HepG2 (cell line): ENCODE data around the gene IGFBP5. TPM values are rescaled to one million over a fixed set of nuclear protein-coding genes. Genes with fewer than 3 reads are reported as not detected.

ENCODE experiments used
- ATAC-seq: fragments of 200-7000 bp; cut with Tn5 transposase; 3 replicates; pipeline ENCODE4 v1.9.1; 2020; ENCODE audit warnings: mild to moderate bottlenecking, moderate library complexity
- BruUV-seq: library from RNA; stranded (reverse); fragments of 400-500 nt; replicated peaks from 2 replicates; lab custom pipeline; 2021; lab: Mats Ljungman, UMichigan
- CTCF ChIA-PET: fragments of 300-600 bp; formaldehyde crosslinking; extraction: SDS; loops from one replicate; lab custom pipeline; 2021; ENCODE audit warnings: low total read pairs, inconsistent platforms, low intra/inter-chr PET ratio; lab: Yijun Ruan, JAX
- POLR2A ChIA-PET: fragments of 350-600 bp; sonication (Branson Sonifier 250); formaldehyde crosslinking; loops from one replicate; lab custom pipeline; 2020; ENCODE audit warnings: antibody characterized with exemption, inconsistent platforms; lab: Yijun Ruan, JAX
- DNase-seq: peaks from one replicate; pipeline ENCODE4 v3.0.0-alpha.2; 2015; ENCODE audit warnings: low spot score
- FAIRE-seq: peaks from 3 replicates; lab custom pipeline; 2011; peaks lifted over from hg19 to GRCh38; lab: Jason Lieb, UNC
- H2AFZ ChIP-seq: one replicate; pipeline ENCODE4 v1.6.1; 2011; ENCODE audit warnings: low read length, inconsistent platforms
- H3K27ac ChIP-seq: fragments of 300-600 bp; 3 replicates; pipeline ENCODE4 v1.8.0; 2011; ENCODE audit warnings: mixed run types, mild to moderate bottlenecking, mixed read lengths, low read length, inconsistent platforms; ENCODE audit not compliant: insufficient read depth; ENCODE audit errors: extremely low read length
- H3K27me3 ChIP-seq, 2 experiments: fragments of 200-600 bp in 1 of 2; 2 replicates in 1 of 2; 3 replicates in 1 of 2; pipeline versions ENCODE4 v1.6.0 to v1.8.0; 2011; ENCODE audit warnings: low read length in 2 of 2, mild to moderate bottlenecking in 2 of 2, moderate library complexity in 2 of 2, inconsistent platforms in 1 of 2; ENCODE audit not compliant: insufficient read depth in 2 of 2, control insufficient read depth in 1 of 2
- H3K36me3 ChIP-seq, 2 experiments: fragments of 200-600 bp in 1 of 2; replicated peaks in 1 of 2; 2 replicates in 1 of 2; 3 replicates in 1 of 2; pipeline versions ENCODE4 v1.5.1 to v1.8.0; 2011; ENCODE audit warnings: low read length in 2 of 2, inconsistent platforms in 1 of 2; ENCODE audit not compliant: insufficient read depth in 2 of 2, control insufficient read depth in 1 of 2
- H3K4me1 ChIP-seq: 2 replicates; pipeline ENCODE4 v1.5.1; 2012; ENCODE audit warnings: low read length, inconsistent platforms; ENCODE audit not compliant: insufficient read depth
- H3K4me2 ChIP-seq: 2 replicates; pipeline ENCODE4 v1.6.0; 2011; ENCODE audit warnings: low read depth, low read length, inconsistent platforms
- H3K4me3 ChIP-seq, 3 experiments: fragments of 200-600 bp in 1 of 3; sonication (generic), shearing (Covaris generic) in 1 of 3; replicated peaks in 1 of 3; 2 replicates each; pipeline ENCODE4 v1.5.1; 2011 to 2016; ENCODE audit warnings: low read length in 3 of 3, inconsistent platforms in 2 of 3, low read depth in 2 of 3, mild to moderate bottlenecking in 2 of 3, control low read depth in 1 of 3, mixed read lengths in 1 of 3; ENCODE audit not compliant: insufficient read depth in 1 of 3
- H3K79me2 ChIP-seq: one replicate; pipeline ENCODE4 v1.6.1; 2011; ENCODE audit warnings: low read length, inconsistent platforms; ENCODE audit not compliant: insufficient read depth
- H3K9ac ChIP-seq: 2 replicates; pipeline ENCODE4 v1.6.0; 2011; ENCODE audit warnings: mild to moderate bottlenecking, low read depth, low read length, inconsistent platforms; ENCODE audit not compliant: insufficient read depth
- H3K9me3 ChIP-seq: 2 replicates; pipeline ENCODE4 v1.5.1; 2012; ENCODE audit warnings: mild to moderate bottlenecking, low read length
- H4K20me1 ChIP-seq: 2 replicates; pipeline ENCODE4 v1.6.0; 2011; ENCODE audit warnings: inconsistent platforms, mild to moderate bottlenecking, low read length, moderate library complexity; ENCODE audit not compliant: insufficient read depth
- ATF1 ChIP-seq: IDR thresholded peaks from 2 replicates; pipeline ENCODE4 v1.6.1; 2016; ENCODE audit warnings: mild to moderate bottlenecking, control low read depth
- ATF4 ChIP-seq, 2 experiments: fragments of 450-650 bp in 1 of 2; sonication (generic) in 1 of 2; formaldehyde crosslinking; IDR thresholded peaks; 2 replicates each; pipeline versions ENCODE4 v1.5.0 to v1.8.0; 2020 to 2022; ENCODE audit warnings: mild to moderate bottlenecking in 1 of 2, missing genetic modification reagents in 1 of 2
- CBX1 ChIP-seq: IDR thresholded peaks from one replicate; pipeline ENCODE4 v1.6.1; 2016; ENCODE audit warnings: antibody characterized with exemption, low read depth
- HOMEZ ChIP-seq: IDR thresholded peaks from 2 replicates; pipeline ENCODE4 v1.6.1; 2016; ENCODE audit warnings: low read depth
- KLF15 ChIP-seq: sonication (generic); formaldehyde crosslinking; IDR thresholded peaks from 2 replicates; pipeline ENCODE4 v1.8.1; 2023; ENCODE audit warnings: borderline replicate concordance, mild to moderate bottlenecking, inconsistent platforms, missing genetic modification reagents, mixed read lengths
- MYC ChIP-seq: sonication (generic); formaldehyde crosslinking; IDR thresholded peaks from 2 replicates; pipeline ENCODE4 v1.9.0; 2021; ENCODE audit warnings: missing genetic modification reagents, borderline replicate concordance
- PHB2 ChIP-seq: fragments of 450-650 bp; IDR thresholded peaks from 2 replicates; pipeline ENCODE4 v1.6.1; 2018; ENCODE audit not compliant: partially characterized antibody
- RBAK ChIP-seq: sonication (generic); formaldehyde crosslinking; IDR thresholded peaks from 2 replicates; pipeline ENCODE4 v1.5.1; 2020; ENCODE audit warnings: mild to moderate bottlenecking, missing genetic modification reagents
- REXO4 ChIP-seq: sonication (generic); formaldehyde crosslinking; IDR thresholded peaks from 2 replicates; pipeline ENCODE4 v1.8.0; 2022; ENCODE audit warnings: missing genetic modification reagents, mild to moderate bottlenecking, borderline replicate concordance
- TAF15 ChIP-seq: fragments of 200-400 bp; formaldehyde crosslinking; IDR thresholded peaks from one replicate; pipeline ENCODE4 v1.6.1; 2018; ENCODE audit warnings: mild to moderate bottlenecking, low read depth, low read length; ENCODE audit not compliant: poor library complexity, severe bottlenecking
- ZBTB34 ChIP-seq: sonication (generic); formaldehyde crosslinking; IDR thresholded peaks from 2 replicates; pipeline ENCODE4 v1.8.0; 2022; ENCODE audit warnings: mild to moderate bottlenecking, missing genetic modification reagents
- ZC3H4 ChIP-seq: sonication (generic); formaldehyde crosslinking; IDR thresholded peaks from 2 replicates; pipeline ENCODE4 v1.4.0; 2020; ENCODE audit warnings: missing genetic modification reagents, borderline replicate concordance
- ZNF263 ChIP-seq: sonication (generic); formaldehyde crosslinking; IDR thresholded peaks from 2 replicates; pipeline ENCODE4 v1.4.0; 2020; ENCODE audit warnings: missing genetic modification reagents
- WGBS: methylation state at CpG from one replicate; pipeline ENCODE4 v1.1.6; 2017; ENCODE audit warnings: low lambda C conversion rate; 5-methylcytosine and 5-hydroxymethylcytosine counted together
- in situ Hi-C: cut with HindIII; loops from 2 replicates; pipeline ENCODE4 v1.10.0; 2017; ENCODE audit warnings: low pct_unique_long_range_greater_than_20kb; ENCODE audit not compliant: extremely low pct_ligation_motif_present
- intact Hi-C: fragments of 100-400 bp; cut with micrococcal nuclease; formaldehyde crosslinking; loops from one replicate; pipeline ENCODE4 v1.10.0; 2022; ENCODE audit not compliant: unreplicated experiment
- polyA plus RNA-seq, 8 experiments: library from polyadenylated mRNA; depleted of rRNA in 3 of 8; stranded (reverse) in 7 of 8; unstranded in 1 of 8; fragments of >200 nt; fragmentation: Illumina TruSeq in 4 of 8; extraction: Trizol in 4 of 8; gene quantifications; 2 replicates each; pipeline versions ENCODE4 v1.2.1 to v1.2.3, GENCODE V29; 2011 to 2016; ENCODE audit warnings: low read depth in 4 of 8, missing spikeins in 1 of 8, mixed read lengths in 1 of 8; ENCODE audit not compliant: insufficient read depth in 1 of 8
- total RNA-seq, 5 experiments: library from RNA; depleted of rRNA; stranded (reverse); fragments of >200 nt; fragmentation: Illumina TruSeq; extraction: Trizol; gene quantifications; 2 replicates each; pipeline ENCODE4 v1.2.3, GENCODE V29; 2016; ENCODE audit warnings: low read depth in 1 of 5

The IGFBP5 gene
- total and polyA plus RNA-seq, 2 of the 13 experiments (the other 11 are each of a cell fraction or from before 2014, with no cell fraction given), result 0.15 TPM; not detected in 1

- ATAC-seq (no peak), FAIRE-seq (no peak), DNase-seq (no peak)
- in situ Hi-C loops, result no loop called here
- no peak overlapping the region for H3K4me2 ChIP-seq
- intact Hi-C loops, result no loop called here
- no peaks in the 10 kb centered on the region for H3K79me2 ChIP-seq
- peaks cover 21% of the 10 kb centered on the region for H3K4me1 ChIP-seq
- no peak overlapping the region for H2AFZ ChIP-seq
- H3K9ac ChIP-seq, result no peak overlapping the region
- POLR2A ChIA-PET, result no interaction called here
- 0 out of 5 replicates have a peak, but pooled peaks cover 0 to 13% of the 10 kb centered on the region in 2 experiments for H3K27me3 ChIP-seq
- no peak overlapping the region for H3K4me3 ChIP-seq
- TF ChIP-seq MYC (no peak), ATF4 (CRISPR knock-in tag; IDR thresholded peaks at IDR 0.05) (no peak), ZC3H4 (CRISPR knock-in tag) (no peak), CBX1 (no peak), RBAK (CRISPR knock-in tag) (no peak), TAF15 (no peak), REXO4 (CRISPR knock-in tag) (no peak)
- no peak overlapping the region for H3K27ac ChIP-seq
- 16% methylated on average over 4 of the region's 4 CpGs for WGBS
- CTCF ChIA-PET, result no interaction called here
- H4K20me1 ChIP-seq, result no peaks in the 10 kb centered on the region
- BruUV-seq, result no TSS peak
- H3K36me3 ChIP-seq, result no peaks in the 10 kb centered on the region
- H3K9me3 ChIP-seq, result no peaks in the 10 kb centered on the region
These were observed 42.3 kb upstream of the IGFBP5 start for GRCh38 chr2:216737676-216738075.

- no TSS peak for BruUV-seq
- Histone ChIP-seq H4K20me1 (no peaks in the 10 kb centered on the region), H3K4me2 (no peak overlapping the region), H3K27me3 (peaks cover 0 to 25% of the 10 kb centered on the region in 2 experiments; a peak in 1 of 5 replicates), H3K79me2 (no peaks in the 10 kb centered on the region), H3K9me3 (no peaks in the 10 kb centered on the region), H3K27ac (no peak overlapping the region), H3K4me1 (peaks cover 18% of the 10 kb centered on the region), H3K36me3 (no peaks in the 10 kb centered on the region), H2AFZ (no peak overlapping the region), H3K9ac (no peak overlapping the region), H3K4me3 (no peak overlapping the region)
- DNase-seq (no peak), ATAC-seq (no peak), FAIRE-seq (no peak)
- POLR2A ChIA-PET, result no interaction called here
- WGBS, result 0% methylated on average over 1 of the region's 1 CpG
- CTCF ChIA-PET, result no interaction called here
- in situ Hi-C loops, result no loop called here
- intact Hi-C loops, result no loop called here
- TF ChIP-seq ATF1 (CRISPR knock-in tag) (no peak), ZBTB34 (CRISPR knock-in tag) (no peak), ZNF263 (CRISPR knock-in tag) (no peak), KLF15 (CRISPR knock-in tag) (no peak), PHB2 (no peak), HOMEZ (CRISPR knock-in tag) (no peak)
These were observed 41.0 kb upstream of the IGFBP5 start for GRCh38 chr2:216736326-216736725.
